Gastroesophageal sphincter (tissue), 4 donors: ENCODE results near the gene SIGMAR1. TPM values are rescaled to one million over a fixed set of nuclear protein-coding genes. Genes with fewer than 3 reads are reported as not detected.
A peak's percentile ranks its signal among the peaks of the same experiment; 100 is the strongest.
"Not testable (repeated sequence)": the region's sequence is repeated elsewhere in the genome, so short reads cannot be mapped to it uniquely, and the experiment has no call there.

Source experiments
- ATAC-seq: fragments of 150-250 bp; one replicate; pipeline ENCODE4 v1.9.1; 2016; ENCODE audit warnings: mild to moderate bottlenecking, moderate library complexity
- H3K27ac ChIP-seq, 4 donors: fragments of 200-600 bp; sonication (generic) in 3 of 4; 1 replicate in 3 of 4; 2 replicates in 1 of 4; pipeline ENCODE4 v1.5.1; 2016 to 2019
- H3K27me3 ChIP-seq: fragments of 200-600 bp; sonication (generic); one replicate; pipeline ENCODE4 v1.5.1; 2019
- H3K36me3 ChIP-seq, 2 donors: fragments of 200-600 bp; sonication (generic); one replicate each; pipeline ENCODE4 v1.5.1; 2019; ENCODE audit warnings: control low read depth in 1 of 2
- H3K4me1 ChIP-seq, 3 donors: fragments of 200-600 bp; sonication (generic); 1 replicate in 2 of 3; 2 replicates in 1 of 3; pipeline ENCODE4 v1.5.1; 2016 to 2019; ENCODE audit warnings: control low read depth in 2 of 3
- H3K4me3 ChIP-seq, 2 donors: fragments of 200-600 bp; sonication (generic); one replicate each; pipeline ENCODE4 v1.5.1; 2019; ENCODE audit warnings: mild to moderate bottlenecking in 1 of 2, moderate library complexity in 1 of 2
- H3K9me3 ChIP-seq, 3 donors: fragments of 200-600 bp; sonication (generic); one replicate each; pipeline ENCODE4 v1.5.1; 2017 to 2019; ENCODE audit warnings: control low read depth in 2 of 3
- CTCF ChIP-seq, 4 experiments: fragments of 200-600 bp in 2 of 4; fragments of 450-650 bp in 2 of 4; sonication (generic) in 1 of 4; IDR thresholded peaks; one replicate each; pipeline ENCODE4 v1.5.1; 2017 to 2019; ENCODE audit warnings: antibody characterized with exemption in 4 of 4, mild to moderate bottlenecking in 2 of 4, moderate library complexity in 2 of 4
- EP300 ChIP-seq: sonication (generic); formaldehyde crosslinking; IDR thresholded peaks from one replicate; pipeline ENCODE4 v1.6.1; 2017; ENCODE audit warnings: antibody characterized with exemption, mild to moderate bottlenecking
- POLR2A ChIP-seq, 2 donors: fragments of 450-650 bp; IDR thresholded peaks; one replicate each; pipeline ENCODE4 v1.6.1; 2017; ENCODE audit warnings: antibody characterized with exemption in 2 of 2, mild to moderate bottlenecking in 2 of 2, moderate library complexity in 1 of 2
- POLR2AphosphoS5 ChIP-seq: sonication (generic); formaldehyde crosslinking; IDR thresholded peaks from one replicate; pipeline ENCODE4 v1.6.1; 2017; ENCODE audit warnings: antibody characterized with exemption
- WGBS, 2 donors: methylation state at CpG; one replicate each; pipeline ENCODE4 v1.1.5; 2018; ENCODE audit warnings: low coverage in 1 of 2; 5-methylcytosine and 5-hydroxymethylcytosine counted together
- total RNA-seq, 4 donors: library from RNA; depleted of rRNA; stranded (reverse); fragments of >200 nt; gene quantifications; one replicate each; pipeline ENCODE4 v1.1.0, GENCODE V29; 2016

The SIGMAR1 gene
- total RNA-seq, 4 donors from 2014 or later = 58.2 to 152 (median 87.8) TPM

- H3K9me3 ChIP-seq = no peaks in the 10 kb centered on the region
- H3K36me3 ChIP-seq = no peaks in the 10 kb centered on the region
- 80 to 87% methylated on average over 1 of the region's 1 CpG for WGBS, 2 donors
- no peak overlapping the region for H3K4me3 ChIP-seq
- H3K27ac ChIP-seq = no peak overlapping the region
- H3K27me3 ChIP-seq = no peaks in the 10 kb centered on the region
- TF ChIP-seq POLR2AphosphoS5 (no peak), CTCF (IDR thresholded peaks at IDR 0.05) (no peak), POLR2A (IDR thresholded peaks at IDR 0.05) (no peak), EP300 (no peak)
- peaks cover 1 to 26% (median 7%) of the 10 kb centered on the region in 3 donors for H3K4me1 ChIP-seq
- no peak for ATAC-seq
These were observed 5.1 kb upstream of the SIGMAR1 start for GRCh38 chr9:34642679-34643078.

GRCh38 chr9:34639322-34639721 lies 1.7 kb upstream of the SIGMAR1 start:
- Histone ChIP-seq H3K4me1 (peaks cover 0 to 40% (median 8%) of the 10 kb centered on the region in 3 donors), H3K36me3 (peaks cover 0 to 13% of the 10 kb centered on the region in 2 donors)
- ATAC-seq, H3K9me3 ChIP-seq, H3K27ac ChIP-seq, H3K27me3 ChIP-seq, H3K4me3 ChIP-seq: not testable (repeated sequence)
- 74 to 100% methylated on average over 1 to 8 of the region's 8 CpGs for WGBS, 2 donors

GRCh38 chr9:34638138-34638445 lies 505 bp upstream of the SIGMAR1 start:
- ATAC-seq = no peak

GRCh38 chr9:34636791-34637355 lies 714 bp downstream of the SIGMAR1 start:
- Histone ChIP-seq H3K4me1 (peaks cover 0 to 47% (median 8%) of the 10 kb centered on the region in 3 donors), H3K27ac (peak overlapping the region; percentile 18 to 93 (median 89)), H3K36me3 (peaks cover 0 to 13% of the 10 kb centered on the region in 2 donors), H3K4me3 (peak overlapping the region; percentile 49 to 85), H3K27me3 (no peaks in the 10 kb centered on the region), H3K9me3 (no peaks in the 10 kb centered on the region)
- 0 to 10% methylated on average over 2 of the region's 23 CpGs for WGBS, 2 donors
- no peak for ATAC-seq
- no peak for TF ChIP-seq POLR2AphosphoS5
- no peak for TF ChIP-seq CTCF (IDR thresholded peaks at IDR 0.05)
- no peak for TF ChIP-seq POLR2A (IDR thresholded peaks at IDR 0.05)
- TF ChIP-seq EP300 = no peak

More at GRCh38 chr9:34638138-34638445, 505 bp upstream of the SIGMAR1 start:
- peak overlapping the region; percentile 18 to 93 (median 89) for H3K27ac ChIP-seq
- TF ChIP-seq POLR2A (IDR thresholded peaks at IDR 0.05) (no peak), EP300 (no peak), POLR2AphosphoS5 (no peak), CTCF (IDR thresholded peaks at IDR 0.05) (no peak)
- no peaks in the 10 kb centered on the region for H3K9me3 ChIP-seq
- WGBS, 2 donors = 8 to 33% methylated on average over 3 to 5 of the region's 7 CpGs
- peaks cover 0 to 13% of the 10 kb centered on the region in 2 donors for H3K36me3 ChIP-seq
- H3K27me3 ChIP-seq = no peaks in the 10 kb centered on the region
- peaks cover 0 to 47% (median 8%) of the 10 kb centered on the region in 3 donors for H3K4me1 ChIP-seq
- peak overlapping the region; percentile 49 to 85 for H3K4me3 ChIP-seq

GRCh38 chr9:34635556-34635955 lies 2.0 kb downstream of the SIGMAR1 start:
- no peaks in the 10 kb centered on the region for H3K9me3 ChIP-seq
- no peak overlapping the region for H3K27ac ChIP-seq
- no peak for ATAC-seq
- 85 to 100% methylated on average over 2 to 4 of the region's 14 CpGs for WGBS, 2 donors
- no peak for TF ChIP-seq EP300
- TF ChIP-seq POLR2AphosphoS5 = no peak
- no peak for TF ChIP-seq CTCF (IDR thresholded peaks at IDR 0.05)
- TF ChIP-seq POLR2A (IDR thresholded peaks at IDR 0.05) = no peak
- peaks cover 0 to 47% (median 8%) of the 10 kb centered on the region in 3 donors for H3K4me1 ChIP-seq
- H3K36me3 ChIP-seq = peaks cover 0 to 13% of the 10 kb centered on the region in 2 donors
- H3K27me3 ChIP-seq = peaks cover 3% of the 10 kb centered on the region
- no peak overlapping the region for H3K4me3 ChIP-seq
